ENCODE data around the gene PTTG1. TPM values are rescaled to one million over a fixed set of nuclear protein-coding genes. Genes with fewer than 3 reads are reported as not detected.

Gene PTTG1
- total and polyA plus RNA-seq, 2 of the 8 experiments (the other 6 are each of a cell fraction or from before 2014, with no cell fraction given) = 240 to 478 TPM

DNA sequence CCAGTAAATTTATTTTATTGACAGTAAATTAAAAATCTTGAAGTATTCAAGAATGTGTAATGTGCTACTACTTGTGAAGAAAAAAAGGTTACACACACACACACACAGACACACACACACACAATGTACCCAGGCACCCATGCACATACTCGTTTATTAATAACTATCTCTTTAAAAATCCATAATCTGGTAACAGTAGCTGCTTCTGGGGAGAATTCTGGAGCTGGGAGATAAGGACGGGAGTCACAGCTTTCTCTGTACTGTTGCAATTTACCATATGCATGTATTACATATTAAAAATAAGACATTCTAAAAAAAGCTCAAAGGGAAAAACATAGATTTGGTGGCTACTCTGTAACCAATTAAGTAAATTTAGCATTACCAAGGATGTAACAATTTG, 43.3 kb upstream of the PTTG1 start:
- Histone ChIP-seq H3K4ac (replicated peaks; ENCODE audit: insufficient read length, low read depth, low read length) (no peak overlapping the region), H3K79me2 (ENCODE audit: control insufficient read depth in 1 of 2, insufficient read depth in 2 of 2, low read length in 2 of 2) (no peaks in the 10 kb centered on the region), H3K18ac (ENCODE audit: extremely low read depth, low read length) (no peak overlapping the region), H3K23ac (ENCODE audit: insufficient read length) (no peak overlapping the region), H2BK120ac (replicated peaks; ENCODE audit: low read depth, low read length) (no peak overlapping the region), H3K56ac (replicated peaks; ENCODE audit: insufficient read length, low read depth, low read length) (no peak overlapping the region), H4K91ac (replicated peaks; ENCODE audit: insufficient read length, low read length) (no peak overlapping the region), H3K9ac (replicated peaks in 1 of 4; ENCODE audit: extremely low read depth in 1 of 4, low read depth in 3 of 4, low read length in 3 of 4) (peak overlapping the region in 1 of 4 experiments; percentile 34; a peak in 1 of 7 replicates), H2BK15ac (ENCODE audit: low read length) (no peak overlapping the region), H3K36me3 (ENCODE audit: control insufficient read depth in 2 of 4, insufficient read depth in 4 of 4, low read length in 3 of 4) (no peaks in the 10 kb centered on the region), H4K20me1 (replicated peaks in 1 of 2; ENCODE audit: control insufficient read depth in 1 of 2, insufficient read depth in 2 of 2, low read length in 2 of 2) (no peaks in the 10 kb centered on the region), H3K9me3 (ENCODE audit: insufficient read depth in 2 of 2, low read depth in 1 of 2, low read length in 1 of 2) (no peaks in the 10 kb centered on the region), H4K5ac (ENCODE audit: insufficient read length, low read depth, low read length) (no peak overlapping the region), H3K23me2 (ENCODE audit: low read depth, low read length) (no peaks in the 10 kb centered on the region), H3K14ac (ENCODE audit: insufficient read length) (no peak overlapping the region), H2AK5ac (ENCODE audit: low read depth, low read length) (no peak overlapping the region), H3K4me2 (ENCODE audit: insufficient read depth in 1 of 2, low read depth in 2 of 2, low read length in 2 of 2) (no peak overlapping the region), H3K27ac (ENCODE audit: low read depth, low read length) (no peak overlapping the region), H3K27me3 (replicated peaks in 1 of 4; ENCODE audit: control insufficient read depth in 3 of 4, extremely low read depth in 1 of 4, insufficient read depth in 3 of 4, low read length in 3 of 4) (no peaks in the 10 kb centered on the region), H2BK20ac (ENCODE audit: low read length) (no peak overlapping the region), H3K4me1 (replicated peaks in 1 of 4; ENCODE audit: control insufficient read depth in 3 of 4, insufficient read depth in 4 of 4, low read length in 3 of 4) (no peaks in the 10 kb centered on the region), H2AFZ (ENCODE audit: low read length) (no peak overlapping the region), H4K8ac (ENCODE audit: extremely low read depth, insufficient read depth, low read length) (no peak overlapping the region), H2BK5ac (ENCODE audit: low read depth, low read length) (no peak overlapping the region), H2BK12ac (ENCODE audit: low read depth, low read length) (no peak overlapping the region), H3K79me1 (ENCODE audit: low read depth, low read length) (no peaks in the 10 kb centered on the region), H3K4me3 (ENCODE audit: extremely low read depth in 1 of 4, insufficient read depth in 2 of 4, low read depth in 3 of 4, low read length in 4 of 4) (no peak overlapping the region)
- DNase-seq (ENCODE audit: low read depth in 1 of 2, low spot score in 2 of 2) (no peak), FAIRE-seq (no peak)
- WGBS, 2 experiments (ENCODE audit: extremely low coverage in 1 of 2, insufficient coverage in 1 of 2, insufficient read length in 1 of 2, insufficient replicate concordance in 2 of 2, low coverage in 1 of 2, low lambda C conversion rate in 2 of 2, missing lambda C conversion rate in 1 of 2) = 84% methylated on average over 2 of the region's 2 CpGs; no CpG with 5 or more reads in 1 of the 2 experiments
- TF ChIP-seq SRF (IDR thresholded peaks at IDR 0.05; ENCODE audit: low read depth, low read length) (no peak), TEAD4 (IDR thresholded peaks at IDR 0.05; ENCODE audit: low read depth, low read length) (no peak), NRF1 (IDR thresholded peaks at IDR 0.05; ENCODE audit: low read depth, low read length) (no peak), CREB1 (IDR thresholded peaks at IDR 0.05) (no peak), TCF12 (IDR thresholded peaks at IDR 0.05; ENCODE audit: low read depth, low read length) (no peak), FOSL1 (IDR thresholded peaks at IDR 0.05; ENCODE audit: insufficient read depth, low read depth, low read length) (no peak)
- POLR2A ChIA-PET (ENCODE audit: partially characterized antibody) = interaction anchor here (0.7 kb wide), 1 partner anchor 135 kb away, joined by 3 read pairs; no protein-coding TSS in a partner anchor
- CTCF ChIA-PET (ENCODE audit: partially characterized antibody) = interaction anchor here (1.8 kb wide), 1 partner anchor 12 kb away, joined by 7 read pairs; no protein-coding TSS in a partner anchor
